Measurements from ENCODE around the gene NDUFB10.

The NDUFB10 gene

DNA sequence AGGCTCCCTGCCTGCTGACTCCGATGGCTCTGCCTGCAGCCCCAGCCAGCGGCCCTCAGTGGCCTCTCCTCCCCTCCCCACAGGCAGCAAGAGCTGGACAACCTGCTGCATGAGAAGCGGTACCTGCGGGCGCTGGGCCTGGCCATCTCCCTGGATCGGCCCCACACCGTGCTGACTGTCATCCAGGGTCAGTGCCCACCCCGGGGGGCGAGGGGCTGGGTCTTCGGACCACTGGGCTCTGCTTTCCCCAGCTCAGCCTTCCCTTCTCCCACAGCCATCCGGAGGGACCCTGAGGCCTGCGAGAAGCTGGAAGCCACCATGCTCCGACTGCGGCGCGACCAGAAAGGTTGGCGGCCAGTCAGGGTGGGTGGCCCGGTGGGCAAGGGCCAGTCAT lies 18.5 kb downstream of the NDUFB10 start:
- Histone ChIP-seq H3K36me3 (ENCODE audit: control insufficient read depth in 5 of 5, insufficient read depth in 5 of 5, low read length in 5 of 5) (peaks cover 0 to 51% (median 48%) of the 10 kb centered on the region in 5 donors), H3K4me3 (ENCODE audit: low read depth in 1 of 5, low read length in 5 of 5) (no peak overlapping the region), H3K4me1 (ENCODE audit: control insufficient read depth in 5 of 5, insufficient read depth in 5 of 5, low read length in 5 of 5) (peaks cover 0 to 23% (median 11%) of the 10 kb centered on the region in 5 donors), H3K9ac (ENCODE audit: low read length in 5 of 5) (no peak overlapping the region), H3K27ac (ENCODE audit: low read depth, low read length) (no peak overlapping the region), H3K9me3 (ENCODE audit: control insufficient read depth in 5 of 5, low read length in 5 of 5) (no peaks in the 10 kb centered on the region), H3K27me3 (ENCODE audit: control insufficient read depth in 5 of 5, insufficient read depth in 4 of 5, low read length in 5 of 5) (peaks cover 19 to 58% (median 46%) of the 10 kb centered on the region in 5 donors)

DNA sequence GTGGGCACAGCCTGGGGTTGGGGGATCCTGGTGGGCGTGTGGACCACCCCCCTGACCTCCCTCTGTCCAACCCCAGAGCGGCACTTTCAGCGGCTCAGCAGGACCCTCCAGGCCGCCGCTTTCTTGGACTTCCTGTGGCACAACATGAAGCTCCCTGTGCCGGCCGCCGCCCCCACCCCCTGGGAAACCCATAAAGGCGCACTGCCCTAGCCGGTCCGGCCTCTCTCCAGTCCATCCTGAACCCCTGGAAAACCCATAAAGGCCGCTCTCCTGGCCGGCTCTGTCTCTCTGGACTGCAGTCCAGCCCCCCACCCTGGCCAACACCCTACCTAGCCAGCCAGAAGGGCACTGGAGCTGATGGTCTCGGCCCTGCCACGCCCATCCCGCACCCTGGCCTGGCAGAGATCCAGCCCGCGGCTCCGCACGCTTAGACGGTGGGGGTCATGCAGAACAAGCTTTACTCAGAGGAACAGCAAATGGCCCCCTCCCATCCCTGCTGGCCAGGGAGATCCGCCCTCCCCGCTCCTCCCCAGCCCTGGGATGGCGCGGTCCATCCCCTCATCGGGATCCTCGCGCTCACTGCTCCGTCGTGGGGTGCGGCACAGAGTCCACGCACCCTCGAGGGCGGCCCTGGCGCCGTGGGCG lies 19.3 kb downstream of the NDUFB10 start:
- H3K4me3 ChIP-seq (ENCODE audit: low read depth in 1 of 5, low read length in 5 of 5) = no peak overlapping the region
- peaks cover 0 to 51% (median 48%) of the 10 kb centered on the region in 5 donors for H3K36me3 ChIP-seq (ENCODE audit: control insufficient read depth in 5 of 5, insufficient read depth in 5 of 5, low read length in 5 of 5)
- no peak overlapping the region for H3K27ac ChIP-seq (ENCODE audit: low read depth, low read length)
- peaks cover 19 to 58% (median 46%) of the 10 kb centered on the region in 5 donors for H3K27me3 ChIP-seq (ENCODE audit: control insufficient read depth in 5 of 5, insufficient read depth in 4 of 5, low read length in 5 of 5)
- H3K9me3 ChIP-seq (ENCODE audit: control insufficient read depth in 5 of 5, low read length in 5 of 5) = no peaks in the 10 kb centered on the region
- H3K9ac ChIP-seq (ENCODE audit: low read length in 5 of 5) = no peak overlapping the region
- H3K4me1 ChIP-seq (ENCODE audit: control insufficient read depth in 5 of 5, insufficient read depth in 5 of 5, low read length in 5 of 5) = peaks cover 0 to 23% (median 11%) of the 10 kb centered on the region in 5 donors

DNA sequence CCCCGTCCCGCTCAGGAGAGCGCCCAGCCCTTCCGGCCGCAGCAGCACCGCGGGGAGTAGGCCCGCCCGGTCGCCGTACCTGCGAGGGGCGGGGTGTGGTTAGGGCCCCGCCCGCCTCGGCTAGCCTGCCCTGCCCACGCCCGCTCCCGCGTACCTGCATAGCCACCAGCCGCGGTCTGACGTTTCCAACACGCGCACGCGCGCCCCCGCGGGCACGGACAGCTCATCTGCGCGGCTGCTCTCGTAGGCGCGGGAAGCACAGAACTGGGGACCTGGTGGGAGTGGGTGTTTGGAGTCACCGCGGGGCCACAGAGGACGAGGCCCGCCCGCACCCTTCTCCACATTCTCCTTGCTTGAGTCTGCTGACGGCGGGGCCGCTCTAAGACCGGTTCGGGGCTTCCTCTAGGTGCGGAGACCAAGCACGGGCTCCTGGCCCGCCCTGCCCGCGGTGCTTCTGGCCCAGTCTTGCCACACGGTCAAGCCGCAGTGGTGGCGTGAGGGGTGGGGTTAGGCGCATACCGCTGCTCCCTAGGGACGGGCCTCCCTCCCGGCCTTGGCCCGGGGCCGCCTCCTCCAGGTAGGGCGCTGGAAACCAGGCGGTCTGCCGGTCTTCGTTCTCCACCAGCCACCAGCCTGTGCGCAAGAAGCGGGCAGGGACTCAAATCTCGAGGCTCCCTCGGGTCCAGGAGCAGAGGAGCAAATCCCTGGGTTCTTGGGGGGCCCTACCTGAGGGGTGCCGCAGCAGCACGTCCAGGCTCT lies 20.1 kb downstream of the NDUFB10 start:
- Histone ChIP-seq H3K4me3 (ENCODE audit: low read depth in 1 of 5, low read length in 5 of 5) (no peak overlapping the region), H3K27me3 (ENCODE audit: control insufficient read depth in 5 of 5, insufficient read depth in 4 of 5, low read length in 5 of 5) (peaks cover 19 to 55% (median 46%) of the 10 kb centered on the region in 5 donors), H3K9ac (ENCODE audit: low read length in 5 of 5) (no peak overlapping the region), H3K9me3 (ENCODE audit: control insufficient read depth in 5 of 5, low read length in 5 of 5) (no peaks in the 10 kb centered on the region), H3K4me1 (ENCODE audit: control insufficient read depth in 5 of 5, insufficient read depth in 5 of 5, low read length in 5 of 5) (peaks cover 0 to 24% (median 14%) of the 10 kb centered on the region in 5 donors), H3K36me3 (ENCODE audit: control insufficient read depth in 5 of 5, insufficient read depth in 5 of 5, low read length in 5 of 5) (peaks cover 0 to 44% (median 43%) of the 10 kb centered on the region in 5 donors), H3K27ac (ENCODE audit: low read depth, low read length) (no peak overlapping the region)

DNA sequence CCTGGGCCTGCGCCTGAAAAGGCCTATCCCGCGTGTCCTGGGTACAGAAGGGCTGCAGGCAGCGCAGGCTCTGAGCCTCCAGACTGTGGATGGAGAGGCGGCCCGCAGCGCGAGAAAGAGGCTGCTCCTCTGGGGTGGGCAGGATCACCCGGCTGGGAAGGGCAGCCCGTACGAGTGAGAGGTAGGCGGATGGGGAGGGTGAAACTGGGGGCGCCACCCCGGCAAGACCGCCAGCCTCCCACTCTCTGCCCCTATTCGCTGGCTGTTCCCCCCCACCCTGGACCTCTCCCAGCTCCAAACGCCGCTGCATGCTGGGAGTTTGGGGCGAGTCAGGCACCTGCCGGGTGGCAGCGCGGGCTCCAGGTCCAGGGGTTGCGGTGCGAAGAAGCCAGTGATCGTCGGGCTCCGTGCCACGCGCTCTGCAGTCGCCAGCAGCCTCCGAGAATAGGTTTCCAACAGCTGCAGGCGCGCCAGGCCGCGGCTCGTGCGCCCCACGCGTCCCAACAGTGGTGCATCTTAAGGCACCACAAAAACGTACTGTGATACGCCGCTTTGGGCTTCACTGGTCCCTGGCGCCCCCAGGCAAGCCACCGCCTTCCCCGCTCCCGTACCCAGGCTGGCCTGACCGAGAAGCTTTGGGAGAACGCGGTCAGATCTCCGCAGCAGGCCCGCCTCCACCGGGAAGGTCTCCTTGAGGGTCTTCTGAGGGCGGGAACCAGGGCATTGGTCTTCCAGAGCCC lies 20.9 kb downstream of the NDUFB10 start:
- Histone ChIP-seq H3K27me3 (ENCODE audit: control insufficient read depth in 5 of 5, insufficient read depth in 4 of 5, low read length in 5 of 5) (peaks cover 19 to 50% (median 44%) of the 10 kb centered on the region in 5 donors), H3K4me1 (ENCODE audit: control insufficient read depth in 5 of 5, insufficient read depth in 5 of 5, low read length in 5 of 5) (peaks cover 5 to 31% (median 21%) of the 10 kb centered on the region in 5 donors), H3K9ac (ENCODE audit: low read length in 5 of 5) (no peak overlapping the region), H3K4me3 (ENCODE audit: low read depth in 1 of 5, low read length in 5 of 5) (no peak overlapping the region), H3K36me3 (ENCODE audit: control insufficient read depth in 5 of 5, insufficient read depth in 5 of 5, low read length in 5 of 5) (peaks cover 0 to 37% (median 36%) of the 10 kb centered on the region in 5 donors), H3K27ac (ENCODE audit: low read depth, low read length) (no peak overlapping the region), H3K9me3 (ENCODE audit: control insufficient read depth in 5 of 5, low read length in 5 of 5) (no peaks in the 10 kb centered on the region)

DNA sequence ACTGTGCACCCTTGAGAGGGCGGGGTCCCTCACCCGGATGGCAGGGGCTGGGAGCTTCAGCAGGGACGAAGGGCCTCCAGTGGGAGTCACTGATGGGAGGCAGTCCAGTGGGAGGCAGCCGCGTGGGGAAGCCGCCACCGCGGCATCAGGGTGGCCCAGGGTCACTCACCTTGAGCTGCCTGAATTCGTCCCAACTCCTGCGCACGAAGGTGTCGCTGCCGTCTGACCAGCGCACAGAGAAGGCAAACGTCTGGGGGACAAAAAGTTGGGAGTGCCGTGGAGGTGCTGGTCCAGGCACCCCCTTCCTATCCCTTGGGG lies 21.4 kb downstream of the NDUFB10 start:
- no peak overlapping the region for H3K9ac ChIP-seq (ENCODE audit: low read length in 5 of 5)
- H3K9me3 ChIP-seq (ENCODE audit: control insufficient read depth in 5 of 5, low read length in 5 of 5) = no peaks in the 10 kb centered on the region

DNA sequence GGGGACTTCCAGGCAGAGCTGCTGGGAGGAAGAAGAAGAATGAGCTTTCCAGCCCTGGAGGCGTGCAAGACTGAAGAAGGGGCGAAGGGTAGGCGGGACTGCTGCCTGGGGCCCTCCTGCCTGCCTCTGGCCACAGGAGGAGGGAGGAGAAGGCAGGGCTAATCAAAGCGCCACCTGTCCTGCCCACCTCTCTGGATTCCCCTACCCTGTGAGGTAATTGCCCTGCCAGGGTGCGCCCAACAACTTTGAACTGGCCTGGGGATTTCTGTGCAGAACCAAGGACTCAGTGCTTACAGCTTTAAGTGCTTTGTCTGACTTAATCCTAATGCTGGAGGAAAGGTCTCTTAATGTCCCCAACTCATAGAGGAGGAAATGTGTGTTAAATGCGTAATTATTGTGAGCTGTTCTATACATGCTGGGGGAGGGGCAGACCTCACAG lies 22.1 kb downstream of the NDUFB10 start, which contains the start of gene NOXO1:
Gene NOXO1 (minus strand): TSS at position 72 of the 439 bp plus-strand sequence. CDS start 290 bp downstream, outside the sequence.
- Histone ChIP-seq H3K36me3 (ENCODE audit: control insufficient read depth in 5 of 5, insufficient read depth in 5 of 5, low read length in 5 of 5) (peaks cover 0 to 36% (median 35%) of the 10 kb centered on the region in 5 donors), H3K4me3 (ENCODE audit: low read depth in 1 of 5, low read length in 5 of 5) (no peak within 1 kb of the TSS), H3K9me3 (ENCODE audit: control insufficient read depth in 5 of 5, low read length in 5 of 5) (no peaks in the 10 kb centered on the region), H3K27me3 (ENCODE audit: control insufficient read depth in 5 of 5, insufficient read depth in 4 of 5, low read length in 5 of 5) (peaks cover 19 to 46% (median 41%) of the 10 kb centered on the region in 5 donors), H3K4me1 (ENCODE audit: control insufficient read depth in 5 of 5, insufficient read depth in 5 of 5, low read length in 5 of 5) (peaks cover 5 to 34% (median 24%) of the 10 kb centered on the region in 5 donors), H3K27ac (ENCODE audit: low read depth, low read length) (no peak within 1 kb of the TSS), H3K9ac (ENCODE audit: low read length in 5 of 5) (no peak within 1 kb of the TSS)

More for the DNA sequence above, 21.4 kb downstream of the NDUFB10 start:
- Histone ChIP-seq H3K36me3 (ENCODE audit: control insufficient read depth in 5 of 5, insufficient read depth in 5 of 5, low read length in 5 of 5) (peaks cover 0 to 36% (median 35%) of the 10 kb centered on the region in 5 donors), H3K4me3 (ENCODE audit: low read depth in 1 of 5, low read length in 5 of 5) (no peak overlapping the region), H3K27ac (ENCODE audit: low read depth, low read length) (no peak overlapping the region), H3K4me1 (ENCODE audit: control insufficient read depth in 5 of 5, insufficient read depth in 5 of 5, low read length in 5 of 5) (peaks cover 5 to 34% (median 24%) of the 10 kb centered on the region in 5 donors), H3K27me3 (ENCODE audit: control insufficient read depth in 5 of 5, insufficient read depth in 4 of 5, low read length in 5 of 5) (peaks cover 19 to 46% (median 43%) of the 10 kb centered on the region in 5 donors)

DNA sequence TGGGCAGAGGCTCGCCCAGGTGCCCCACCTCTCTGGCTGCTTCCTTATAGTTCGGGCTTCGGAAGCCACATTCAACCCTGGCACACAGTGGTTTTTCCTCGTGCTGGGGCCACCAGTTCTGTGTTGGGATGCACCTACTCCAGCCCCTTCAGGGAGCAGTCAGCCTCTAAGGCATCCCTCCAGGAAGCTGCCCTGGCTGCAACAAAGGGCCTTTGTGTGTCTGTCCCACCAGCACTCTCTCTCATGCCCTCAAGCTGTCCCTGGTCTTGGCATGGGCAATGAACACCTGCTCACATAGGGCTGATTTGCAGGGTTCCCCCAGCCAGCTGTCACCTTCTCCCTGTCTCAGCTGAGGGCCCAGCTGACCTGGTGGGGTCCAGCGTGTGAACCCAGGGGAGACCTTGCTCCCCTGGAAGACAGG lies 22.7 kb downstream of the NDUFB10 start:
- H3K27me3 ChIP-seq (ENCODE audit: control insufficient read depth in 5 of 5, insufficient read depth in 4 of 5, low read length in 5 of 5) = peaks cover 19 to 41% (median 40%) of the 10 kb centered on the region in 5 donors

DNA sequence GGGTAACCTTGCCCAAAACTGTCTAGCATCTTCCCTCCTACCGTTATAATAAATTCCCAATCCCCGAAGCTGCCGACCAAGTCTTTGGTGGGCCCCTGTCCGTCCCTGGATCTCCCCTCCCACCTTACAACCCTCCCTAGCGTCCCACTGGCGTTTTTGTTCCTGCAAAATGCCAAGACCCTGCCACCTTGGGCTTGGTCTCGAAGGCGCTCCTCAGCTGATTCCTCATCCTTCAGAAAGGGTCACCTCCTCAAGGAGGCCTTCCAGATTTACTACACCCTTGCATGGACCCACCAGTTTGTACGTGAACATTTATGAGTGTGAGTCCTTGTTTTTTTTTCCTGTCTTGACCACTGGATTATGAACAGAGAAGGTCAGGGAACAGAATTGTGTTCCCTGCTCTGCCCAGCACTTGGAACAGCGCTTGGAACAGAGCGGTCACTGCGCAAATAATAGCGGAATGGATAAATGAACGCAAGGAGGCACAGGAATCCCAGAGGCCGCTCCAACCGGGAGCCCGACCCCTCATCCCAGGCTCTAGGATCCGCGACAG lies 23.7 kb downstream of the NDUFB10 start:
- Histone ChIP-seq H3K9ac (ENCODE audit: low read length in 5 of 5) (peak overlapping the region in 4 of 5 donors; percentile 0 to 69 (median 60)), H3K9me3 (ENCODE audit: control insufficient read depth in 5 of 5, low read length in 5 of 5) (no peaks in the 10 kb centered on the region), H3K27me3 (ENCODE audit: control insufficient read depth in 5 of 5, insufficient read depth in 4 of 5, low read length in 5 of 5) (peaks cover 19 to 40% (median 34%) of the 10 kb centered on the region in 5 donors), H3K4me1 (ENCODE audit: control insufficient read depth in 5 of 5, insufficient read depth in 5 of 5, low read length in 5 of 5) (peaks cover 5 to 34% (median 24%) of the 10 kb centered on the region in 5 donors), H3K27ac (ENCODE audit: low read depth, low read length) (peak overlapping the region; percentile 30), H3K4me3 (ENCODE audit: low read depth in 1 of 5, low read length in 5 of 5) (peak overlapping the region in 4 of 5 donors; percentile 66 to 80 (median 74)), H3K36me3 (ENCODE audit: control insufficient read depth in 5 of 5, insufficient read depth in 5 of 5, low read length in 5 of 5) (peaks cover 0 to 29% (median 24%) of the 10 kb centered on the region in 5 donors)

More for the DNA sequence above, 22.7 kb downstream of the NDUFB10 start:
- Histone ChIP-seq H3K4me1 (ENCODE audit: control insufficient read depth in 5 of 5, insufficient read depth in 5 of 5, low read length in 5 of 5) (peaks cover 5 to 34% (median 24%) of the 10 kb centered on the region in 5 donors), H3K9ac (ENCODE audit: low read length in 5 of 5) (no peak overlapping the region), H3K27ac (ENCODE audit: low read depth, low read length) (no peak overlapping the region), H3K9me3 (ENCODE audit: control insufficient read depth in 5 of 5, low read length in 5 of 5) (no peaks in the 10 kb centered on the region), H3K36me3 (ENCODE audit: control insufficient read depth in 5 of 5, insufficient read depth in 5 of 5, low read length in 5 of 5) (peaks cover 0 to 36% (median 33%) of the 10 kb centered on the region in 5 donors), H3K4me3 (ENCODE audit: low read depth in 1 of 5, low read length in 5 of 5) (no peak overlapping the region)

DNA sequence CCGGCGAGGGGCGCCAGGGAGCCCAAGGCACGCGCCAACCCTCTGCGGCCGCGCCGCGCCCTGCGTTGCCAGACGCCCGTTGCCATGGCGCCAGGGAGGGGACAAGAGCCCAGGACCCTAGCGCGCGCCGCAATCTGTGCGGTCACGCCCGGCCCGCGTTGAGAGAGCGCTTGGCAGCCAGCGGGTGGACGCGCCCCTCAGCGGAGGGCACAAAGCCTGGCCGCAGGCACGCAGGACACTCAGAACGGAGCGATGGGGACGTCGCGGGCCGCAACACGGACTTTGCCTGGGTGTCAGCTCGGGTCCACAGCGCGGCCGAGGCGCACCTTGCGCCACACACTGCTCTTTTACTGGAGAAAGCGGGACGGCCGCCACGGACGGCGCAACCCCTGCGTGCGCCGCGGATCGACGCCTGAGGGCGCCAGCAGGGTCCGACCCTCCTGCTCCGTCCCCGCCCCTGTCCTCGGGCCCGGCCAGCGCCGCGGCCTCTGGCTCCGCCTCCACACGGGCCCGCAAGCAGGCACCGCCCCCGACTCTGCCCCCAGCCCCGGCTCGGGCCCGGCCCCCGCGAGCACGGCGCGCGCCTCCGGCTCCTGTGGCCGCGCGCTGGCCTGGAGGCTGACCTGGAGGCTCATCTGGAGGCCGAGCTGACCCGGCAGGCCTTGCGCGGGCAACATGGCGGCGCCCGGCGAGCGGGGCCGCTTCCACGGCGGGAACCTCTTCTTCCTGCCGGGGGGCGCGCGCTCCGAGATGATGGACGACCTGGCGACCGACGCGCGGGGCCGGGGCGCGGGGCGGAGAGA lies 24.4 kb downstream of the NDUFB10 start, which contains the start of gene GFER:
Gene GFER (plus strand): TSS at position 650 of the 803 bp plus-strand sequence. CDS start 26 bp downstream, at position 676.
- no peaks in the 10 kb centered on the region for H3K9me3 ChIP-seq (ENCODE audit: control insufficient read depth in 5 of 5, low read length in 5 of 5)
- peaks cover 0 to 22% (median 18%) of the 10 kb centered on the region in 5 donors for H3K36me3 ChIP-seq (ENCODE audit: control insufficient read depth in 5 of 5, insufficient read depth in 5 of 5, low read length in 5 of 5)
- peaks cover 5 to 34% (median 24%) of the 10 kb centered on the region in 5 donors for H3K4me1 ChIP-seq (ENCODE audit: control insufficient read depth in 5 of 5, insufficient read depth in 5 of 5, low read length in 5 of 5)
- H3K9ac ChIP-seq (ENCODE audit: low read length in 5 of 5) = peak within 1 kb of the TSS in 4 of 5 donors; percentile 42 to 79 (median 67)
- H3K4me3 ChIP-seq (ENCODE audit: low read depth in 1 of 5, low read length in 5 of 5) = peak within 1 kb of the TSS; percentile 24 to 80 (median 70)
- H3K27ac ChIP-seq (ENCODE audit: low read depth, low read length) = peak within 1 kb of the TSS; percentile 30
- H3K27me3 ChIP-seq (ENCODE audit: control insufficient read depth in 5 of 5, insufficient read depth in 4 of 5, low read length in 5 of 5) = peaks cover 20 to 40% (median 32%) of the 10 kb centered on the region in 5 donors
